DMS153 treated with DMSO at 0.1 percent for 48 hours (cell line): ENCODE measurements around the gene PDE4D.

Source experiments
- DNase-seq: peaks from one replicate; lab custom pipeline; 2025; ENCODE audit not compliant: unreplicated experiment; lab: John Stamatoyannopoulos, UW

PDE4D gene

GRCh38 chr5:59893429-59894227, at the start of gene PDE4D:
TSS of gene PDE4D (minus strand) at chr5:59893726.
- no peak for DNase-seq

- no peak for DNase-seq
These were observed 44.1 kb upstream of the PDE4D start for GRCh38 chr5:59937633-59938032.

- no peak for DNase-seq
These were observed 29.9 kb upstream of the PDE4D start for GRCh38 chr5:59923465-59923864.

GRCh38 chr5:59922220-59922619, 28.7 kb upstream of the PDE4D start:
- no peak for DNase-seq

- no peak for DNase-seq
These were observed 28.3 kb upstream of the PDE4D start for GRCh38 chr5:59921816-59922215.

- no peak for DNase-seq
These were observed 26.0 kb upstream of the PDE4D start for GRCh38 chr5:59919484-59919883.

GRCh38 chr5:59917121-59917520, 23.6 kb upstream of the PDE4D start:
- DNase-seq: no peak

GRCh38 chr5:59905188-59905587, 11.7 kb upstream of the PDE4D start:
- no peak for DNase-seq

- no peak for DNase-seq
These were observed 3.5 kb upstream of the PDE4D start for GRCh38 chr5:59897075-59897474.

GRCh38 chr5:59891962-59892643, 1.4 kb downstream of the PDE4D start:
- no peak for DNase-seq

GRCh38 chr5:59887274-59887673, 6.3 kb downstream of the PDE4D start:
- no peak for DNase-seq

GRCh38 chr5:59874675-59875074, 18.9 kb downstream of the PDE4D start:
- DNase-seq: no peak

GRCh38 chr5:59873113-59873512, 20.4 kb downstream of the PDE4D start:
- DNase-seq: no peak

- DNase-seq: no peak
These were observed 26.9 kb downstream of the PDE4D start for GRCh38 chr5:59866661-59867060.

- DNase-seq: no peak
These were observed 28.8 kb downstream of the PDE4D start for GRCh38 chr5:59864718-59865117.

GRCh38 chr5:59863777-59864176, 29.7 kb downstream of the PDE4D start:
- DNase-seq: no peak

GRCh38 chr5:59856358-59856757, 37.2 kb downstream of the PDE4D start:
- DNase-seq: no peak

GRCh38 chr5:59850766-59851165, 42.8 kb downstream of the PDE4D start:
- DNase-seq: no peak

- DNase-seq: no peak
These were observed 45.9 kb downstream of the PDE4D start for GRCh38 chr5:59847586-59847985.

GRCh38 chr5:59845730-59846129, 47.8 kb downstream of the PDE4D start:
- no peak for DNase-seq

- DNase-seq: no peak
These were observed 49.9 kb downstream of the PDE4D start for GRCh38 chr5:59843511-59844213.

- DNase-seq: no peak
These were observed 50.5 kb downstream of the PDE4D start for GRCh38 chr5:59842999-59843398.
